Neural progenitor cell (in vitro differentiated cells): Measurements from ENCODE around the gene PTCHD1. TPM values are rescaled to one million over a fixed set of nuclear protein-coding genes. Genes with fewer than 3 reads are reported as not detected.
A peak's percentile ranks its signal among the peaks of the same experiment; 100 is the strongest.

Source experiments
- DNase-seq: peaks from one replicate; pipeline ENCODE4 v3.0.0-alpha.2; 2016; ENCODE audit warnings: low spot score
- H2AFZ ChIP-seq: fragments of 200-600 bp; sonication (generic); replicated peaks from 2 replicates; pipeline ENCODE4 v1.6.1; 2016; ENCODE audit warnings: antibody characterized with exemption
- H3F3A ChIP-seq: fragments of 200-600 bp; sonication (generic); 2 replicates; pipeline ENCODE4 v1.6.1; 2016; ENCODE audit warnings: antibody characterized with exemption, low read depth
- H3K27ac ChIP-seq: fragments of 200-600 bp; sonication (generic); 2 replicates; pipeline ENCODE4 v1.5.1; 2016; ENCODE audit warnings: mild to moderate bottlenecking
- H3K27me3 ChIP-seq: fragments of 200-600 bp; sonication (generic); 2 replicates; pipeline ENCODE4 v1.6.1; 2016; ENCODE audit warnings: mild to moderate bottlenecking, moderate library complexity
- H3K36me3 ChIP-seq: fragments of 200-600 bp; sonication (generic); 2 replicates; pipeline ENCODE4 v1.5.1; 2016
- H3K4me1 ChIP-seq: fragments of 200-600 bp; sonication (generic); 2 replicates; pipeline ENCODE4 v1.6.1; 2016; ENCODE audit warnings: mixed run types
- H3K4me2 ChIP-seq: fragments of 200-600 bp; sonication (generic); 2 replicates; pipeline ENCODE4 v1.6.1; 2016
- H3K4me3 ChIP-seq: fragments of 200-600 bp; sonication (generic); 2 replicates; pipeline ENCODE4 v1.5.1; 2016
- H3K79me2 ChIP-seq: fragments of 200-600 bp; sonication (generic); 2 replicates; pipeline ENCODE4 v1.6.1; 2016; ENCODE audit warnings: low read depth
- H3K9ac ChIP-seq: fragments of 200-600 bp; sonication (generic); 2 replicates; pipeline ENCODE4 v1.6.1; 2016
- H3K9me3 ChIP-seq: fragments of 200-600 bp; sonication (generic); 2 replicates; pipeline ENCODE4 v1.5.1; 2016; ENCODE audit warnings: low read depth
- H4K20me1 ChIP-seq: fragments of 200-600 bp; sonication (generic); 2 replicates; pipeline ENCODE4 v1.6.1; 2016; ENCODE audit warnings: low read depth
- H3K27ac Mint-ChIP-seq: 3 replicates; pipeline ENCODE4 v1.8.0; 2021; ENCODE audit warnings: mixed read lengths
- H3K27me3 Mint-ChIP-seq: 2 replicates; pipeline ENCODE4 v1.8.0; 2022; ENCODE audit warnings: low read depth, mild to moderate bottlenecking, inconsistent platforms, moderate library complexity, mixed read lengths; ENCODE audit not compliant: insufficient read depth
- H3K36me3 Mint-ChIP-seq: 3 replicates; pipeline ENCODE4 v1.8.0; 2021; ENCODE audit warnings: mixed read lengths
- H3K4me1 Mint-ChIP-seq: 3 replicates; pipeline ENCODE4 v1.8.0; 2021; ENCODE audit warnings: mixed read lengths
- H3K4me3 Mint-ChIP-seq: 3 replicates; pipeline ENCODE4 v1.8.0; 2021; ENCODE audit warnings: mild to moderate bottlenecking, moderate library complexity, mixed read lengths
- H3K9me3 Mint-ChIP-seq: 3 replicates; pipeline ENCODE4 v1.8.0; 2020; ENCODE audit warnings: mixed read lengths
- EZH2 ChIP-seq: fragments of 200-600 bp; sonication (generic); IDR thresholded peaks from 2 replicates; pipeline ENCODE4 v1.6.1; 2017; ENCODE audit warnings: antibody characterized with exemption, mild to moderate bottlenecking, moderate library complexity
- EZH2phosphoT487 ChIP-seq: fragments of 200-600 bp; sonication (generic); IDR thresholded peaks from 2 replicates; pipeline ENCODE4 v1.6.1; 2017; ENCODE audit warnings: antibody characterized with exemption
- total RNA-seq: library from RNA; depleted of rRNA; stranded (reverse); fragments of >200 nt; gene quantifications from 2 replicates; pipeline ENCODE4 v1.2.3, GENCODE V29; 2015; ENCODE audit warnings: low replicate concordance
- TF ChIP-seq, protein P1 (sequence below): fragments of 200-600 bp; sonication (generic); IDR thresholded peaks from 2 replicates; pipeline ENCODE4 v1.5.1; 2017; ENCODE audit warnings: antibody characterized with exemption, mild to moderate bottlenecking

Gene PTCHD1
- total RNA-seq: 0.03 and 0.07 TPM in 2 replicates

GRCh38 chrX:23334848-23335599 is at the start of gene PTCHD1:
Gene PTCHD1 (plus strand): TSS chrX:23334849. CDS start chrX:23334876, 27 bp downstream.
- Histone ChIP-seq H3K79me2 (no peaks in the 10 kb centered on the region), H4K20me1 (no peaks in the 10 kb centered on the region), H3K27me3 (peaks cover 84% of the 10 kb centered on the region), H3K4me1 (peaks cover 17% of the 10 kb centered on the region), H3K36me3 (no peaks in the 10 kb centered on the region), H3F3A (no peaks in the 10 kb centered on the region), H3K27ac (no peak within 1 kb of the TSS), H2AFZ (peak within 1 kb of the TSS; percentile 91), H3K9ac (no peak within 1 kb of the TSS), H3K9me3 (no peaks in the 10 kb centered on the region), H3K4me3 (peak within 1 kb of the TSS; percentile 55), H3K4me2 (peak within 1 kb of the TSS; percentile 94)
- H3K4me3 Mint-ChIP-seq: peak within 1 kb of the TSS; percentile 89
- no peaks in the 10 kb centered on the region for H3K36me3 Mint-ChIP-seq
- H3K27me3 Mint-ChIP-seq: peaks cover 67% of the 10 kb centered on the region
- peak; percentile 52 for DNase-seq
- no peak within 1 kb of the TSS for H3K27ac Mint-ChIP-seq
- H3K9me3 Mint-ChIP-seq: no peaks in the 10 kb centered on the region
- TF ChIP-seq EZH2: peak; percentile 91
- peak; percentile 82 for TF ChIP-seq EZH2phosphoT487
- TF ChIP-seq, protein P1, sequence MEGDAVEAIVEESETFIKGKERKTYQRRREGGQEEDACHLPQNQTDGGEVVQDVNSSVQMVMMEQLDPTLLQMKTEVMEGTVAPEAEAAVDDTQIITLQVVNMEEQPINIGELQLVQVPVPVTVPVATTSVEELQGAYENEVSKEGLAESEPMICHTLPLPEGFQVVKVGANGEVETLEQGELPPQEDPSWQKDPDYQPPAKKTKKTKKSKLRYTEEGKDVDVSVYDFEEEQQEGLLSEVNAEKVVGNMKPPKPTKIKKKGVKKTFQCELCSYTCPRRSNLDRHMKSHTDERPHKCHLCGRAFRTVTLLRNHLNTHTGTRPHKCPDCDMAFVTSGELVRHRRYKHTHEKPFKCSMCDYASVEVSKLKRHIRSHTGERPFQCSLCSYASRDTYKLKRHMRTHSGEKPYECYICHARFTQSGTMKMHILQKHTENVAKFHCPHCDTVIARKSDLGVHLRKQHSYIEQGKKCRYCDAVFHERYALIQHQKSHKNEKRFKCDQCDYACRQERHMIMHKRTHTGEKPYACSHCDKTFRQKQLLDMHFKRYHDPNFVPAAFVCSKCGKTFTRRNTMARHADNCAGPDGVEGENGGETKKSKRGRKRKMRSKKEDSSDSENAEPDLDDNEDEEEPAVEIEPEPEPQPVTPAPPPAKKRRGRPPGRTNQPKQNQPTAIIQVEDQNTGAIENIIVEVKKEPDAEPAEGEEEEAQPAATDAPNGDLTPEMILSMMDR: no peak
- H3K4me1 Mint-ChIP-seq: peaks cover 14% of the 10 kb centered on the region

- no peak overlapping the region for H3K27ac Mint-ChIP-seq
- H3K9me3 Mint-ChIP-seq: peaks cover 4% of the 10 kb centered on the region
- H3K27me3 Mint-ChIP-seq: peaks cover 2% of the 10 kb centered on the region
These were observed 47.9 kb upstream of the PTCHD1 start for GRCh38 chrX:23286731-23287130.

DNA sequence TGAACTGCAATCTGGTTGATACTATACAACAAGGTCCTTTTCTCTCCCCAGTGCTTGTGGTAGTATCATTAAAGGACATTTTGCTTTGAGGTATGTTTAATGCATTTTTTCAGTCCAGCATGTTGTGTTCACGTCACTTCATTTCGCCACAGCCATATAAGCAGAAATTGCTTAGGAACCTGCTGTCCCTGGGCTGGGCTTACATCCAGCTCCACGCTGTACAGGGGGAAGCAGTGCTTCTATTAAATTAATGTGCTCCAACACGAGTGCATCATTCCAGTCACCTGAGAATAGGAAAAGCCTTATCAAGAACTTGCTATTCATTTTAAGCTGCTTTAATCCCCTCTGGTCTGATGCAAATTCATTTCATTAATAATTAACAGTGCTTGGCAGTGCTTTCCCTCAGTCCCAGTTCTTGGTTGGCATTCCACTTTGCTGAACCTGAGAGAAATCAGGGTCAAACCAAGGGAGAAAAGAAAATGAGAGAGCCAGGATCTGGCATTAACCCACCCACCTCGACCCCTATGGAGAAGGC is 47.4 kb upstream of the PTCHD1 start:
- Mint-ChIP-seq H3K4me3 (no peak overlapping the region), H3K36me3 (peaks cover 2% of the 10 kb centered on the region), H3K27ac (no peak overlapping the region), H3K9me3 (peaks cover 4% of the 10 kb centered on the region), H3K4me1 (peaks cover 20% of the 10 kb centered on the region), H3K27me3 (peaks cover 2% of the 10 kb centered on the region)
- H3F3A ChIP-seq: no peaks in the 10 kb centered on the region
- H3K4me3 ChIP-seq: no peak overlapping the region
- DNase-seq: no peak
- H3K9ac ChIP-seq: no peak overlapping the region
- no peaks in the 10 kb centered on the region for H3K36me3 ChIP-seq
- no peak overlapping the region for H3K4me2 ChIP-seq
- no peaks in the 10 kb centered on the region for H3K4me1 ChIP-seq
- no peak overlapping the region for H2AFZ ChIP-seq
- H4K20me1 ChIP-seq: no peaks in the 10 kb centered on the region
- no peaks in the 10 kb centered on the region for H3K9me3 ChIP-seq
- no peaks in the 10 kb centered on the region for H3K27me3 ChIP-seq
- H3K27ac ChIP-seq: no peak overlapping the region
- TF ChIP-seq EZH2 (no peak), EZH2phosphoT487 (no peak)
- TF ChIP-seq, protein P1: no peak
- no peaks in the 10 kb centered on the region for H3K79me2 ChIP-seq

More at GRCh38 chrX:23286731-23287130, 47.9 kb upstream of the PTCHD1 start:
- Histone ChIP-seq H3K36me3 (no peaks in the 10 kb centered on the region), H3K4me1 (no peaks in the 10 kb centered on the region), H3K27me3 (no peaks in the 10 kb centered on the region), H3K9ac (no peak overlapping the region), H3K4me2 (no peak overlapping the region), H3K27ac (no peak overlapping the region), H3F3A (no peaks in the 10 kb centered on the region), H3K79me2 (no peaks in the 10 kb centered on the region), H2AFZ (no peak overlapping the region), H4K20me1 (no peaks in the 10 kb centered on the region), H3K9me3 (no peaks in the 10 kb centered on the region), H3K4me3 (no peak overlapping the region)
- H3K36me3 Mint-ChIP-seq: peaks cover 2% of the 10 kb centered on the region
- H3K4me3 Mint-ChIP-seq: no peak overlapping the region
- peaks cover 16% of the 10 kb centered on the region for H3K4me1 Mint-ChIP-seq
- no peak for DNase-seq
- no peak for TF ChIP-seq EZH2phosphoT487
